Thyroid gland (tissue), 4 donors: ENCODE data around the gene CTDSP2. TPM values are rescaled to one million over a fixed set of nuclear protein-coding genes. Genes with fewer than 3 reads are reported as not detected.
"Not testable (repeated sequence)": the region's sequence is repeated elsewhere in the genome, so short reads cannot be mapped to it uniquely, and the experiment has no call there.

Experiments
- DNase-seq, 2 donors: peaks; one replicate each; pipeline ENCODE4 v3.0.0-alpha.2; 2019
- H3K27ac ChIP-seq, 3 donors: fragments of 200-600 bp; sonication (generic); 1 replicate in 2 of 3; 2 replicates in 1 of 3; pipeline ENCODE4 v1.5.1; 2016 to 2019; ENCODE audit warnings: mild to moderate bottlenecking in 1 of 3, moderate library complexity in 1 of 3
- H3K27me3 ChIP-seq: fragments of 200-600 bp; sonication (generic); one replicate; pipeline ENCODE4 v1.5.1; 2019
- H3K36me3 ChIP-seq, 2 donors: fragments of 200-600 bp; sonication (generic); one replicate each; pipeline ENCODE4 v1.5.1; 2016 to 2019
- H3K4me1 ChIP-seq, 2 donors: fragments of 200-600 bp; sonication (generic); one replicate each; pipeline ENCODE4 v1.5.1; 2017 to 2019
- H3K4me3 ChIP-seq, 3 donors: fragments of 200-600 bp; sonication (generic); replicated peaks in 1 of 3; 1 replicate in 2 of 3; 2 replicates in 1 of 3; pipeline ENCODE4 v1.5.1; 2016; ENCODE audit warnings: mild to moderate bottlenecking in 1 of 3
- H3K9me3 ChIP-seq: fragments of 200-600 bp; sonication (generic); one replicate; pipeline ENCODE4 v1.5.1; 2017
- POLR2A ChIP-seq, 2 donors: fragments of 450-650 bp; IDR thresholded peaks; one replicate each; pipeline ENCODE4 v1.6.1; 2017; ENCODE audit warnings: antibody characterized with exemption in 2 of 2, mild to moderate bottlenecking in 2 of 2, moderate library complexity in 1 of 2
- WGBS, 2 donors: methylation state at CpG; one replicate each; pipeline ENCODE4 v1.1.5; 2017; 5-methylcytosine and 5-hydroxymethylcytosine counted together
- intact Hi-C: fragments of 100-400 bp; cut with DNase I; formaldehyde crosslinking; loops from one replicate; pipeline ENCODE4 v1.15.1; 2023
- total RNA-seq, 4 donors: library from RNA; depleted of rRNA; stranded (reverse); fragments of >200 nt; gene quantifications; one replicate each; pipeline ENCODE4 v1.2.3, GENCODE V29; 2016
- TF ChIP-seq, protein P1 (sequence below), 6 experiments: fragments of 200-600 bp in 3 of 6; fragments of 450-650 bp in 3 of 6; sonication (generic) in 3 of 6; IDR thresholded peaks; one replicate each; pipeline ENCODE4 v1.5.1; 2016 to 2019; ENCODE audit warnings: antibody characterized with exemption in 6 of 6, mild to moderate bottlenecking in 2 of 6, inconsistent platforms in 1 of 6, moderate library complexity in 1 of 6

CTDSP2 gene
- total RNA-seq, 4 donors from 2014 or later, result 91.5 to 190 (median 138) TPM

- no peak for DNase-seq
Measured at GRCh38 chr12:57823908-57824640, 22.5 kb downstream of the CTDSP2 start.

DNA sequence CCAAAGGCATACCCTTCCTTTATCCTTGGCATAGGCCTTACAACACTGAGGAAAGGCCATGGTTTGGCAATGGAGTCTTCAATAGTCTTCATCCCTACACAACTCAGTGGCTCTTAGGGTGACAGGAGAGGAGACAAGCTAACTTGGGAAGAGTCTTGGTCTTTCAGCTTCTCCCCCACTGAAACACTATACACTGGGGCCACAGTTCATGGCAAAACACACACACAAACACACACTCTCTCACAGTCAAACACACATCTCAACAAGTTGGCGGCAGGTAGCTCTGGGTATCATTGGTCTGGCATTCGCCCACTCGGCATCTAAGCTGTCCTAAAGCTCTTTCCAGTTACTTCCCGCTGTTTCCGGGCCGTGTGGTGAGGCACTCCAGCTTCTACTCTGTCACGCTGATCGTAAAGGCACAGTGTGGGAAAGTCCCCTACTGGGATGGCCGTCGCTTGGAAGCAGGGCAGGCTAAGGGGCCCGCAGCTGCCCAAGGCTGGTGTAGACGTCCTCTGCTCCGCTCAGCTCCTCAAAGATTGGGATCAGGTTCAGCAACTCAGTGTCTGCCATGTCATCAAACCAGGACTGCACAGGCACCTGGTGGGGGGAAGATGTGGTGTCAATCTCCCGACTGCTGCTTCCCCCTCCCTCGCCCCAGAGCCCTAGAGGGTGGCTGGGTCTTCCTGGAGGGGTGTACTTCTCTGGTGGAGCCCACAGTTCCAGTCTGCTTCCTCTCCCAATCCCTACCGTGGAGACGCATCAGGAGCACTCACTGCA lies 23.2 kb downstream of the CTDSP2 start:
- no peak for DNase-seq
- Histone ChIP-seq H3K27ac (peak overlapping the region in 1 of 3 donors; percentile 4), H3K4me3 (no peak overlapping the region), H3K27me3 (no peaks in the 10 kb centered on the region), H3K4me1 (no peaks in the 10 kb centered on the region), H3K9me3 (no peaks in the 10 kb centered on the region), H3K36me3 (peaks cover 75 to 84% of the 10 kb centered on the region in 2 donors)
- TF ChIP-seq, protein P1, sequence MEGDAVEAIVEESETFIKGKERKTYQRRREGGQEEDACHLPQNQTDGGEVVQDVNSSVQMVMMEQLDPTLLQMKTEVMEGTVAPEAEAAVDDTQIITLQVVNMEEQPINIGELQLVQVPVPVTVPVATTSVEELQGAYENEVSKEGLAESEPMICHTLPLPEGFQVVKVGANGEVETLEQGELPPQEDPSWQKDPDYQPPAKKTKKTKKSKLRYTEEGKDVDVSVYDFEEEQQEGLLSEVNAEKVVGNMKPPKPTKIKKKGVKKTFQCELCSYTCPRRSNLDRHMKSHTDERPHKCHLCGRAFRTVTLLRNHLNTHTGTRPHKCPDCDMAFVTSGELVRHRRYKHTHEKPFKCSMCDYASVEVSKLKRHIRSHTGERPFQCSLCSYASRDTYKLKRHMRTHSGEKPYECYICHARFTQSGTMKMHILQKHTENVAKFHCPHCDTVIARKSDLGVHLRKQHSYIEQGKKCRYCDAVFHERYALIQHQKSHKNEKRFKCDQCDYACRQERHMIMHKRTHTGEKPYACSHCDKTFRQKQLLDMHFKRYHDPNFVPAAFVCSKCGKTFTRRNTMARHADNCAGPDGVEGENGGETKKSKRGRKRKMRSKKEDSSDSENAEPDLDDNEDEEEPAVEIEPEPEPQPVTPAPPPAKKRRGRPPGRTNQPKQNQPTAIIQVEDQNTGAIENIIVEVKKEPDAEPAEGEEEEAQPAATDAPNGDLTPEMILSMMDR (IDR thresholded peaks at IDR 0.05), result no peak
- TF ChIP-seq POLR2A (IDR thresholded peaks at IDR 0.05), result no peak
- 88% methylated on average over 17 of the region's 17 CpGs for WGBS, 2 donors
- intact Hi-C loops, result no loop called here

More at GRCh38 chr12:57823908-57824640, 22.5 kb downstream of the CTDSP2 start:
- peaks cover 82 to 90% of the 10 kb centered on the region in 2 donors for H3K36me3 ChIP-seq
- H3K4me3 ChIP-seq, result no peak overlapping the region
- TF ChIP-seq, protein P1 (IDR thresholded peaks at IDR 0.05), result no peak
- no peak for TF ChIP-seq POLR2A (IDR thresholded peaks at IDR 0.05)
- 86 to 93% methylated on average over 10 to 18 of the region's 18 CpGs for WGBS, 2 donors
- no peaks in the 10 kb centered on the region for H3K27me3 ChIP-seq
- H3K9me3 ChIP-seq, result no peaks in the 10 kb centered on the region
- intact Hi-C loops, result no loop called here
- H3K4me1 ChIP-seq, result peaks cover 0 to 3% of the 10 kb centered on the region in 2 donors
- peak overlapping the region in 1 of 3 donors; percentile 4 for H3K27ac ChIP-seq

DNA sequence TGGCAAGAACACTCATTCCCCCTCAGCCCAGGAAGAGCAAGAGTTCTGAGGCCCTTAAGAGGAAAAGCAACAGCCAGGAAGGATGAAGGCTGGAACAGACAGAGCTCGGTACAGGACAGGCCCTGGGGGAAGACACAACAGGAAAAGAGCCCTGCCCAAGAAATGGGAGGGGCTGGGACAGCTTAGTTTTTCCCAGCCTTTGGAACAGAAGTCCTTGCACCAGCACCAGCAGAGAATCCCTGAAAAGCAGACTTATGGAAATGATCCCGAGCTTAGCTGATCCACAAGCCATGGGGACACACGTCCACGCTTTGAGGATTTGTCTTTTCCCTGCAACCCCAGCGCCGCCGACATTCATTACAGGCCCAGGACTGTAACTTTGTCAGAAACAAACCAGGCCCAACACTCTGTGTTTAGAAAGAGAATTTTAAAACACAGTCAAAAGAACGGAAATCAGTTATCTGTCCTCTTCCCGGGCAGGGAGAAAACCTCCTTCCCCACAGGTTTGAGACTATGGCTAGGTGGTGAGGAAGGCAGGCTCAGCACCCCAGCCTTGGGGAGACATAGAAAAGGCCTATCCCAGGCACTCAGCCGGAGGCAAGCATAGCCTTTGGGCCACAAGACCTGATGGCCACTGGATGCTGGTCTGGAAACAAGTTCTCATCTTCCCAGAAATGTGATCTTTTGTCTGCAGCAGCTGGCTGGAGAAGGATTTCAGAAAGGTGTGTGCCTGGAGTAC lies 24.0 kb downstream of the CTDSP2 start:
- WGBS, 2 donors, result 80 to 89% methylated on average over 9 to 10 of the region's 10 CpGs
- Histone ChIP-seq H3K36me3 (peaks cover 67 to 77% of the 10 kb centered on the region in 2 donors), H3K27ac (peak overlapping the region in 1 of 3 donors; percentile 4), H3K9me3 (no peaks in the 10 kb centered on the region), H3K27me3 (no peaks in the 10 kb centered on the region), H3K4me1 (peaks cover 2 to 4% of the 10 kb centered on the region in 2 donors), H3K4me3 (no peak overlapping the region)
- TF ChIP-seq, protein P1 (IDR thresholded peaks at IDR 0.05), result no peak
- no peak for TF ChIP-seq POLR2A (IDR thresholded peaks at IDR 0.05)
- no peak for DNase-seq
- intact Hi-C loops, result no loop called here

DNA sequence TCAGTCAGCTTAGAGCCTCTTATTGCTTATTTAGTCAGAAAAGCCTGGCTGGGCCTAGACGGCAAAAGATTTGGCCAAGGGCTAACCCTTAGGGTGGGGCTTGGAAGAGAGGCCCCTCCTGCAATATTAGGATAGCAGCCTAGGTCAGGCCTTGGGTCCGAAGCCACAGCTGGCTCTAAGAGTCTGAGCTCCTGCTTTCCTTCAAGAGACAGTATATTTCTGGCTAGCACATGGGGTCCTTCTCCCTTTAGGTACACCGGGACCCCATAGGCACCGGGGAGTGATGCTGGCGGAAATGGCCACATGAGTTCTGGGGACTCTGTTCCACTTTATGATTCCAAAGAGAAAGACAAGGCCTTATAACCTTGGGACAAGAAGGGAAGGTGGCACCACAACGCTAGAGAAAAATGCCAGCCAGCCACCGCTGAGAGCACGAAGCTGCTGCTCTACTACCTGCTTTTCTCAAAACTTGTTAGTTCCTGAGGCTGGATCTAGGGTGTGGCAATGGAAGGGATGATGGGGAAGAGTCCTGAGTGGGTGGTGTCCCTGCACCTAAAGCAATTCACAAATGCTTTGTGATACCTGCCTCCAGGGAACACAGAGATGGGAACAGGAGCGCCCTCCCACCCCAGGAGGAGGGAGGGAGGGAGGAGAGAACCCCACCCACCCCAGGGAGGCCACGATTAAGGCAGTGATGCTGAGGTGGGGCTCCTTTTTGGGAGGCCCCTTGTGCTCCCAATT lies 24.9 kb downstream of the CTDSP2 start:
- Histone ChIP-seq H3K4me3 (no peak overlapping the region), H3K27ac (no peak overlapping the region), H3K36me3 (peaks cover 58 to 67% of the 10 kb centered on the region in 2 donors), H3K4me1 (peaks cover 10 to 13% of the 10 kb centered on the region in 2 donors), H3K27me3 (no peaks in the 10 kb centered on the region), H3K9me3 (no peaks in the 10 kb centered on the region)
- intact Hi-C loops, result no loop called here
- no peak for DNase-seq
- TF ChIP-seq POLR2A (IDR thresholded peaks at IDR 0.05), result no peak
- TF ChIP-seq, protein P1 (IDR thresholded peaks at IDR 0.05), result no peak
- 84 to 86% methylated on average over 10 of the region's 10 CpGs for WGBS, 2 donors

DNA sequence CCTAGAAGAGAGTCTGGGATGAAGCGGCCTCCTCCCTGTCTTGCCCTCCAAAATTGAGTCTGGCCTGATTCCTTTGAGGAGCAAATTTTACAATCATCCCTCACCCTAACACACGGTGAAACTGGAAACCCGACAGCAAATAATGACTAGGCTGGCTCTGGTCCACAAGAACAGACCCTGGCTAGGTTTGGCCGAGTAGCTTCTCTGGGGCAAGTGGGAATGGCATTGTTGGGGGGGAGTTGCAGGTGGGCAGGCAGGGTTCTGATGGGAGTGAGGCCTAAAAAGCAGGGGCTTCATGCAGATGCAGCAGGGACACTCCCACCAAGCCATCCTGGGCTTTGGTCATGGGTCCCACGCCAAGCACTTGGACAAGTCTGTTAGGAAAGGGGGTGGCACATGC lies 25.5 kb downstream of the CTDSP2 start:
- H3K4me3 ChIP-seq, H3K27ac ChIP-seq, intact Hi-C loops, H3K27me3 ChIP-seq, H3K9me3 ChIP-seq, DNase-seq: not testable (repeated sequence)
- peaks cover 52 to 61% of the 10 kb centered on the region in 2 donors for H3K36me3 ChIP-seq
- H3K4me1 ChIP-seq, result peaks cover 10 to 14% of the 10 kb centered on the region in 2 donors
- WGBS, 2 donors, result 89 to 100% methylated on average over 4 to 5 of the region's 5 CpGs

DNA sequence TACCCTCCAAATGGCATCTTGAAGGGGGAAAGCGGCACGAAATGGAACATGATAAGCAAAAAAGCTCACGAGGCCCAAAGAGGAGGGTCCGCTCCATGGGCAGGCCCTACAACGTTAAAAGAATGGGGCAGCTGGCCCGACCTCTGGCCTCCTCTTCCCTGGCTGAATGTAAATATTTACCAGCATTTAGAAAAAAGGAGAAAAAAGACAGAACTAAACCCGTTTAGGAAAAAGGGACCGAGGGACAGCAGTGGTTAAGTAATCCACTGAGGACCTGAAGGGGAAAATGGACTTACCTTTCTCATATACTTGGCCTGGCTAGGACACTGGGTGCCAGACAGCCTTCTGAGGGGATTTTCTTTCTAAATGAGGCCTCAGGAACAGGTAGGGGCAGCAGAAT lies 26.4 kb downstream of the CTDSP2 start:
- 75 to 81% methylated on average over 8 of the region's 8 CpGs for WGBS, 2 donors
- H3K27me3 ChIP-seq, DNase-seq, H3K4me3 ChIP-seq, intact Hi-C loops, H3K27ac ChIP-seq, H3K9me3 ChIP-seq: not testable (repeated sequence)
- Histone ChIP-seq H3K36me3 (peaks cover 43 to 52% of the 10 kb centered on the region in 2 donors), H3K4me1 (peaks cover 10 to 14% of the 10 kb centered on the region in 2 donors)

DNA sequence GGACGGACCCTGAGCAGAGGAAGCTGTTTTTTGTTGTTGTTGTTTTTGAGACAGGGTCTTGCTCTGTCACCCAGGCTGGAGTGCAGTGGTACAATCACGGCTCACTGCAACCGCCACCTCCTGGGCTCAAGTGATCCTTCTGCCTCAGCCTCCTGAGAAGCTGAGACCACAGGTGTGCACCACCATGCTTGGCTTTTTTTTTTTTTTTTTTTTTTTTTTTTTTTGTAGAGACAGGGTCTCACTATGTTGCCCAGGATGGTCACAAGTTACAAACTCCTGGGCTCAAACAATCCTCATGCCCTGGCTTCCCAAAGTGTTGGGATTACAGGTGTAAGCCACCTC lies 28.6 kb downstream of the CTDSP2 start:
- WGBS, 2 donors, result 75 to 79% methylated on average over 3 of the region's 3 CpGs
- intact Hi-C loops, H3K4me3 ChIP-seq, H3K27ac ChIP-seq, H3K27me3 ChIP-seq, DNase-seq, H3K9me3 ChIP-seq: not testable (repeated sequence)
- peaks cover 24 to 32% of the 10 kb centered on the region in 2 donors for H3K36me3 ChIP-seq
- H3K4me1 ChIP-seq, result peaks cover 10 to 14% of the 10 kb centered on the region in 2 donors
